ENCODE measurements around the gene SLC29A2.
"Not testable (repeated sequence)": the region's sequence is repeated elsewhere in the genome, so short reads cannot be mapped to it uniquely, and the experiment has no call there.

Gene SLC29A2

GRCh38 chr11:66322732-66323427, 48.7 kb downstream of the SLC29A2 start:
- Mint-ChIP-seq H3K9me3 (no peaks in the 10 kb centered on the region), H3K27me3 (no peaks in the 10 kb centered on the region), H3K4me1 (peaks cover 27% of the 10 kb centered on the region), H3K4me3 (no peak overlapping the region), H3K36me3 (ENCODE audit: insufficient read depth) (peaks cover 3% of the 10 kb centered on the region), H3K27ac (ENCODE audit: low read depth) (no peak overlapping the region)
- ATAC-seq (replicated peaks; ENCODE audit: extremely low read depth, poor library complexity, severe bottlenecking): no peak
- no peak for DNase-seq (ENCODE audit: low spot score in 2 of 2)

GRCh38 chr11:66321606-66322005, 50.0 kb downstream of the SLC29A2 start:
- Mint-ChIP-seq H3K4me3 (no peak overlapping the region), H3K27me3 (no peaks in the 10 kb centered on the region), H3K36me3 (ENCODE audit: insufficient read depth) (no peaks in the 10 kb centered on the region), H3K4me1 (peaks cover 26% of the 10 kb centered on the region), H3K9me3 (no peaks in the 10 kb centered on the region), H3K27ac (ENCODE audit: low read depth) (no peak overlapping the region)
- no peak for DNase-seq (ENCODE audit: low spot score in 2 of 2)
- no peak for ATAC-seq (replicated peaks; ENCODE audit: extremely low read depth, poor library complexity, severe bottlenecking)

- H3K4me1 Mint-ChIP-seq: peaks cover 24% of the 10 kb centered on the region
- H3K27me3 Mint-ChIP-seq; ATAC-seq (replicated peaks; ENCODE audit: extremely low read depth, poor library complexity, severe bottlenecking); H3K4me3 Mint-ChIP-seq; H3K27ac Mint-ChIP-seq (ENCODE audit: low read depth); DNase-seq (ENCODE audit: low spot score in 2 of 2); H3K36me3 Mint-ChIP-seq (ENCODE audit: insufficient read depth); H3K9me3 Mint-ChIP-seq: not testable (repeated sequence)
Measured at GRCh38 chr11:66320748-66321147, 50.8 kb downstream of the SLC29A2 start.

GRCh38 chr11:66320289-66320688, 51.3 kb downstream of the SLC29A2 start:
- not testable (repeated sequence) for DNase-seq (ENCODE audit: low spot score in 2 of 2); H3K27ac Mint-ChIP-seq (ENCODE audit: low read depth); H3K9me3 Mint-ChIP-seq; H3K4me3 Mint-ChIP-seq; H3K27me3 Mint-ChIP-seq; H3K36me3 Mint-ChIP-seq (ENCODE audit: insufficient read depth); ATAC-seq (replicated peaks; ENCODE audit: extremely low read depth, poor library complexity, severe bottlenecking)
- H3K4me1 Mint-ChIP-seq: peaks cover 27% of the 10 kb centered on the region

GRCh38 chr11:66318600-66318970, 53.0 kb downstream of the SLC29A2 start:
- DNase-seq (ENCODE audit: low spot score in 2 of 2): no peak
- peak overlapping the region; percentile 61 for H3K4me3 Mint-ChIP-seq
- peaks cover 37% of the 10 kb centered on the region for H3K4me1 Mint-ChIP-seq
- peak overlapping the region; percentile 85 for H3K27ac Mint-ChIP-seq (ENCODE audit: low read depth)
- no peaks in the 10 kb centered on the region for H3K27me3 Mint-ChIP-seq
- ATAC-seq (replicated peaks; ENCODE audit: extremely low read depth, poor library complexity, severe bottlenecking): no peak
- H3K9me3 Mint-ChIP-seq: no peaks in the 10 kb centered on the region
- peaks cover 12% of the 10 kb centered on the region for H3K36me3 Mint-ChIP-seq (ENCODE audit: insufficient read depth)

GRCh38 chr11:66317723-66318599, 53.6 kb downstream of the SLC29A2 start:
- Mint-ChIP-seq H3K4me1 (peaks cover 37% of the 10 kb centered on the region), H3K4me3 (peak overlapping the region; percentile 61), H3K27ac (ENCODE audit: low read depth) (peak overlapping the region; percentile 85), H3K9me3 (no peaks in the 10 kb centered on the region), H3K36me3 (ENCODE audit: insufficient read depth) (peaks cover 12% of the 10 kb centered on the region), H3K27me3 (no peaks in the 10 kb centered on the region)
- ATAC-seq (replicated peaks; ENCODE audit: extremely low read depth, poor library complexity, severe bottlenecking) (peak; percentile 97), DNase-seq (ENCODE audit: low spot score in 2 of 2) (peak in 1 of 2 donors; percentile 66)

GRCh38 chr11:66317322-66317722, 54.2 kb downstream of the SLC29A2 start:
- no peaks in the 10 kb centered on the region for H3K27me3 Mint-ChIP-seq
- ATAC-seq (replicated peaks; ENCODE audit: extremely low read depth, poor library complexity, severe bottlenecking) (no peak), DNase-seq (ENCODE audit: low spot score in 2 of 2) (no peak)
- peak overlapping the region; percentile 61 for H3K4me3 Mint-ChIP-seq
- H3K9me3 Mint-ChIP-seq: no peaks in the 10 kb centered on the region
- H3K4me1 Mint-ChIP-seq: peaks cover 40% of the 10 kb centered on the region
- H3K36me3 Mint-ChIP-seq (ENCODE audit: insufficient read depth): peaks cover 17% of the 10 kb centered on the region
- peak overlapping the region; percentile 85 for H3K27ac Mint-ChIP-seq (ENCODE audit: low read depth)

GRCh38 chr11:66316849-66317251, 54.7 kb downstream of the SLC29A2 start, which contains the start of gene CD248:
TSS of gene CD248 (minus strand) at chr11:66317044. CDS start at chr11:66317027, 17 bp downstream.
- no peak for DNase-seq (ENCODE audit: low spot score in 2 of 2)
- ATAC-seq (replicated peaks; ENCODE audit: extremely low read depth, poor library complexity, severe bottlenecking): no peak
- Mint-ChIP-seq H3K27ac (ENCODE audit: low read depth) (peak within 1 kb of the TSS; percentile 85), H3K4me3 (peak within 1 kb of the TSS; percentile 79), H3K4me1 (peaks cover 44% of the 10 kb centered on the region), H3K27me3 (no peaks in the 10 kb centered on the region), H3K36me3 (ENCODE audit: insufficient read depth) (peaks cover 17% of the 10 kb centered on the region), H3K9me3 (no peaks in the 10 kb centered on the region)

GRCh38 chr11:66315921-66316811, 55.4 kb downstream of the SLC29A2 start:
- H3K9me3 Mint-ChIP-seq: no peaks in the 10 kb centered on the region
- no peak for ATAC-seq (replicated peaks; ENCODE audit: extremely low read depth, poor library complexity, severe bottlenecking)
- H3K4me1 Mint-ChIP-seq: peaks cover 47% of the 10 kb centered on the region
- no peak for DNase-seq (ENCODE audit: low spot score in 2 of 2)
- H3K4me3 Mint-ChIP-seq: peak overlapping the region; percentile 79
- peaks cover 17% of the 10 kb centered on the region for H3K36me3 Mint-ChIP-seq (ENCODE audit: insufficient read depth)
- H3K27ac Mint-ChIP-seq (ENCODE audit: low read depth): peak overlapping the region; percentile 84
- no peaks in the 10 kb centered on the region for H3K27me3 Mint-ChIP-seq

- Mint-ChIP-seq H3K27me3 (no peaks in the 10 kb centered on the region), H3K9me3 (no peaks in the 10 kb centered on the region), H3K4me1 (peaks cover 47% of the 10 kb centered on the region), H3K36me3 (ENCODE audit: insufficient read depth) (peaks cover 17% of the 10 kb centered on the region), H3K4me3 (peak overlapping the region; percentile 79), H3K27ac (ENCODE audit: low read depth) (peak overlapping the region; percentile 84)
- DNase-seq (ENCODE audit: low spot score in 2 of 2) (no peak), ATAC-seq (replicated peaks; ENCODE audit: extremely low read depth, poor library complexity, severe bottlenecking) (no peak)
Measured at GRCh38 chr11:66315498-66315885, 56.1 kb downstream of the SLC29A2 start.

- Mint-ChIP-seq H3K36me3 (ENCODE audit: insufficient read depth) (peaks cover 17% of the 10 kb centered on the region), H3K4me3 (peak overlapping the region; percentile 79), H3K4me1 (peaks cover 47% of the 10 kb centered on the region), H3K27ac (ENCODE audit: low read depth) (peak overlapping the region; percentile 84), H3K9me3 (no peaks in the 10 kb centered on the region), H3K27me3 (no peaks in the 10 kb centered on the region)
- no peak for DNase-seq (ENCODE audit: low spot score in 2 of 2)
- ATAC-seq (replicated peaks; ENCODE audit: extremely low read depth, poor library complexity, severe bottlenecking): no peak
Measured at GRCh38 chr11:66314561-66315497, 56.7 kb downstream of the SLC29A2 start.

Data from central memory CD8-positive, alpha-beta T cell (primary cell).